ENCODE results near the gene BGLAP.

Gene BGLAP

GRCh38 chr1:156258859-156259258 is 16.9 kb downstream of the BGLAP start:
- POLR2A ChIA-PET, result no interaction called here

More at GRCh38 chr1:156258859-156259258, 16.9 kb downstream of the BGLAP start:
- Histone ChIP-seq H3K27ac (ENCODE audit: extremely low read depth, low read depth, low read length) (no peak overlapping the region), H3K9me3 (ENCODE audit: control insufficient read depth, insufficient read depth, low read depth, low read length) (no peaks in the 10 kb centered on the region), H3K4me3 (ENCODE audit: low read depth, low read length) (no peak overlapping the region), H3K36me3 (ENCODE audit: control insufficient read depth in 2 of 2, insufficient read depth in 1 of 2, low read length in 2 of 2) (peaks cover 50 to 90% of the 10 kb centered on the region in 2 experiments), H3K4me1 (ENCODE audit: control insufficient read depth, insufficient read depth, low read length) (no peaks in the 10 kb centered on the region)
- CTCF ChIA-PET, result interaction anchor here (0.5 to 0.7 kb wide), 2 partner anchors 86 to 320 kb away, joined by 4 to 5 read pairs; no protein-coding TSS in a partner anchor
- no peak for TF ChIP-seq BCL11B (tag by site-specific recombination; IDR thresholded peaks at IDR 0.05; ENCODE audit: low read depth)
- no peak for TF ChIP-seq YY2 (tag by site-specific recombination; IDR thresholded peaks at IDR 0.05)
- TF ChIP-seq ZBTB11 (tag by site-specific recombination; conservative IDR thresholded peaks at IDR 0.05; ENCODE audit: low read depth), result no peak
- TF ChIP-seq ZNF561 (tag by site-specific recombination; IDR thresholded peaks at IDR 0.05; ENCODE audit: borderline replicate concordance), result no peak
- TF ChIP-seq KLF16 (tag by site-specific recombination; IDR thresholded peaks at IDR 0.05), result no peak
- TF ChIP-seq ZNF791 (tag by site-specific recombination; IDR thresholded peaks at IDR 0.05), result no peak
- no peak for TF ChIP-seq ZSCAN5A (tag by site-specific recombination; IDR thresholded peaks at IDR 0.05)
- TF ChIP-seq ZNF274 (IDR thresholded peaks at IDR 0.05; ENCODE audit: low read length), result no peak
- no peak for TF ChIP-seq ZNF274 (tag by site-specific recombination; IDR thresholded peaks at IDR 0.05; ENCODE audit: borderline replicate concordance)
- no peak for TF ChIP-seq ZBTB26 (tag by site-specific recombination; optimal IDR thresholded peaks at IDR 0.05)
- no peak for TF ChIP-seq ZNF654 (tag by site-specific recombination; IDR thresholded peaks at IDR 0.05; ENCODE audit: low read depth)
- no peak for TF ChIP-seq OVOL3 (tag by site-specific recombination; IDR thresholded peaks at IDR 0.05)
- no peak for TF ChIP-seq ZNF19 (tag by site-specific recombination; IDR thresholded peaks at IDR 0.05; ENCODE audit: low read depth)
- no peak for TF ChIP-seq ZNF830 (tag by site-specific recombination; IDR thresholded peaks at IDR 0.05; ENCODE audit: low read depth)
- TF ChIP-seq ZNF571 (tag by site-specific recombination; IDR thresholded peaks at IDR 0.05), result no peak
- no peak for TF ChIP-seq ZNF580 (tag by site-specific recombination; IDR thresholded peaks at IDR 0.05)
- no peak for TF ChIP-seq ZNF629 (tag by site-specific recombination; IDR thresholded peaks at IDR 0.05)
- TF ChIP-seq ZNF266 (tag by site-specific recombination; IDR thresholded peaks at IDR 0.05; ENCODE audit: low read depth), result no peak
- no peak for TF ChIP-seq AEBP2 (tag by site-specific recombination; IDR thresholded peaks at IDR 0.05; ENCODE audit: borderline replicate concordance)

Data from HEK293 (cell line).